ENCODE data around the gene CFAP46. TPM values are rescaled to one million over a fixed set of nuclear protein-coding genes. Genes with fewer than 3 reads are reported as not detected.

Gene CFAP46
- total and polyA plus RNA-seq, 2 of the 8 experiments (the other 6 are each of a cell fraction or from before 2014, with no cell fraction given), result 2.6 to 4.8 TPM

- Histone ChIP-seq H3K9ac (replicated peaks in 1 of 4; ENCODE audit: extremely low read depth in 1 of 4, low read depth in 3 of 4, low read length in 3 of 4) (no peak overlapping the region), H2AFZ (ENCODE audit: low read length) (no peak overlapping the region), H3K27ac (ENCODE audit: low read depth, low read length) (no peak overlapping the region), H3K79me2 (ENCODE audit: control insufficient read depth in 1 of 2, insufficient read depth in 2 of 2, low read length in 2 of 2) (no peaks in the 10 kb centered on the region), H2BK5ac (ENCODE audit: low read depth, low read length) (0 out of 2 replicates have a peak overlapping the region, but pooled peaks have one; percentile 60), H4K5ac (ENCODE audit: insufficient read length, low read depth, low read length) (no peak overlapping the region), H3K14ac (ENCODE audit: insufficient read length) (no peak overlapping the region), H3K56ac (replicated peaks; ENCODE audit: insufficient read length, low read depth, low read length) (no peak overlapping the region), H4K20me1 (replicated peaks in 1 of 2; ENCODE audit: control insufficient read depth in 1 of 2, insufficient read depth in 2 of 2, low read length in 2 of 2) (no peaks in the 10 kb centered on the region), H3K4ac (replicated peaks; ENCODE audit: insufficient read length, low read depth, low read length) (no peak overlapping the region), H3K4me3 (ENCODE audit: extremely low read depth in 1 of 4, insufficient read depth in 2 of 4, low read depth in 3 of 4, low read length in 4 of 4) (no peak overlapping the region), H3K4me1 (replicated peaks in 1 of 4; ENCODE audit: control insufficient read depth in 3 of 4, insufficient read depth in 4 of 4, low read length in 3 of 4) (peaks cover 0 to 6% (median 3%) of the 10 kb centered on the region in 4 experiments; a peak in 5 of 7 replicates), H4K91ac (replicated peaks; ENCODE audit: insufficient read length, low read length) (no peak overlapping the region), H3K9me3 (ENCODE audit: insufficient read depth in 2 of 2, low read depth in 1 of 2, low read length in 1 of 2) (no peaks in the 10 kb centered on the region), H3K4me2 (ENCODE audit: insufficient read depth in 1 of 2, low read depth in 2 of 2, low read length in 2 of 2) (no peak overlapping the region), H4K8ac (ENCODE audit: extremely low read depth, insufficient read depth, low read length) (peak overlapping the region; percentile 25; the same call in 1 of the 2 replicates), H3K23ac (ENCODE audit: insufficient read length) (no peak overlapping the region), H3K79me1 (ENCODE audit: low read depth, low read length) (no peaks in the 10 kb centered on the region), H2BK12ac (ENCODE audit: low read depth, low read length) (0 out of 2 replicates have a peak overlapping the region, but pooled peaks have one; percentile 39), H2BK20ac (ENCODE audit: low read length) (no peak overlapping the region), H2BK120ac (replicated peaks; ENCODE audit: low read depth, low read length) (no peak overlapping the region), H3K23me2 (ENCODE audit: low read depth, low read length) (no peaks in the 10 kb centered on the region), H3K36me3 (ENCODE audit: control insufficient read depth in 2 of 4, insufficient read depth in 4 of 4, low read length in 3 of 4) (no peaks in the 10 kb centered on the region), H3K27me3 (replicated peaks in 1 of 4; ENCODE audit: control insufficient read depth in 3 of 4, extremely low read depth in 1 of 4, insufficient read depth in 3 of 4, low read length in 3 of 4) (no peaks in the 10 kb centered on the region; a peak in 1 of 7 replicates), H3K18ac (ENCODE audit: extremely low read depth, low read length) (no peak overlapping the region; the same call in 1 of the 2 replicates), H2BK15ac (ENCODE audit: low read length) (no peak overlapping the region), H2AK5ac (ENCODE audit: low read depth, low read length) (no peak overlapping the region; the same call in 1 of the 2 replicates)
- 89% methylated on average over 18 of the region's 24 CpGs; no CpG with 5 or more reads in 1 of the 2 experiments for WGBS, 2 experiments (ENCODE audit: extremely low coverage in 1 of 2, insufficient coverage in 1 of 2, insufficient read length in 1 of 2, insufficient replicate concordance in 2 of 2, low coverage in 1 of 2, low lambda C conversion rate in 2 of 2, missing lambda C conversion rate in 1 of 2)
- ChIA-PET POLR2A (ENCODE audit: partially characterized antibody) (no interaction called here), CTCF (ENCODE audit: partially characterized antibody) (interaction anchor here (1.0 to 4.1 kb wide), 9 partner anchors 9 to 311 kb away, joined by 3 to 18 read pairs (median 6); no protein-coding TSS in a partner anchor)
- TF ChIP-seq GABPA (IDR thresholded peaks at IDR 0.05; ENCODE audit: borderline replicate concordance, insufficient read depth, low read length), result 0 out of 2 replicates have a peak, but pooled peaks have one; percentile 26
- no peak for TF ChIP-seq SUZ12 (IDR thresholded peaks at IDR 0.05; ENCODE audit: low read length)
- TF ChIP-seq EZH2 (IDR thresholded peaks at IDR 0.05; ENCODE audit: low read depth, low read length, severe bottlenecking), result no peak
- FAIRE-seq, result no peak
- peak in 1 of 2 experiments; percentile 40 for DNase-seq (ENCODE audit: low read depth in 1 of 2, low spot score in 2 of 2)
Measured at GRCh38 chr10:132861884-132862461, 80.4 kb downstream of the CFAP46 start.
